Mesendoderm (in vitro differentiated cells): ENCODE data around the gene MYL3.

ENCODE experiments used
- DNase-seq: peaks from one replicate; pipeline ENCODE4 v3.0.0; 2013
- H2AK5ac ChIP-seq: 2 replicates; pipeline ENCODE4 v1.6.1; 2013; ENCODE audit warnings: low read length, inconsistent platforms
- H2BK120ac ChIP-seq: 2 replicates; pipeline ENCODE4 v1.6.1; 2013; ENCODE audit warnings: low read depth, mild to moderate bottlenecking, low read length, moderate library complexity, mixed read lengths
- H2BK15ac ChIP-seq: replicated peaks from 2 replicates; pipeline ENCODE4 v1.6.1; 2013; ENCODE audit warnings: low read depth, mild to moderate bottlenecking, moderate library complexity
- H2BK5ac ChIP-seq: 2 replicates; pipeline ENCODE4 v1.6.1; 2013; ENCODE audit warnings: low read length, inconsistent platforms
- H3K18ac ChIP-seq: 2 replicates; pipeline ENCODE4 v1.6.1; 2013; ENCODE audit warnings: mild to moderate bottlenecking, low read length, mixed read lengths
- H3K23ac ChIP-seq: one replicate; pipeline ENCODE4 v1.6.1; 2013; ENCODE audit warnings: low read length
- H3K27ac ChIP-seq: 2 replicates; pipeline ENCODE4 v1.5.1; 2013; ENCODE audit warnings: low read depth, mild to moderate bottlenecking, inconsistent platforms, low read length, moderate library complexity
- H3K27me3 ChIP-seq: 2 replicates; pipeline ENCODE4 v1.6.1; 2013; ENCODE audit warnings: low read length, control low read depth, mild to moderate bottlenecking, inconsistent platforms; ENCODE audit not compliant: insufficient read depth, poor library complexity
- H3K36me3 ChIP-seq: 2 replicates; pipeline ENCODE4 v1.6.1; 2013; ENCODE audit warnings: low read length, inconsistent platforms; ENCODE audit not compliant: control insufficient read depth, insufficient read depth
- H3K4ac ChIP-seq: one replicate; pipeline ENCODE4 v1.6.1; 2013; ENCODE audit warnings: low read depth, mild to moderate bottlenecking, low read length, moderate library complexity
- H3K4me1 ChIP-seq: 2 replicates; pipeline ENCODE4 v1.6.1; 2013; ENCODE audit warnings: low read depth, low read length, inconsistent platforms; ENCODE audit not compliant: control insufficient read depth
- H3K4me2 ChIP-seq: 2 replicates; pipeline ENCODE4 v1.6.1; 2013; ENCODE audit warnings: low read length
- H3K4me3 ChIP-seq: 2 replicates; pipeline ENCODE4 v1.5.1; 2013; ENCODE audit warnings: mild to moderate bottlenecking, low read length
- H3K56ac ChIP-seq: one replicate; pipeline ENCODE4 v1.6.1; 2013; ENCODE audit warnings: low read length
- H3K79me1 ChIP-seq: 2 replicates; pipeline ENCODE4 v1.6.1; 2013; ENCODE audit warnings: low read length, inconsistent platforms
- H3K79me2 ChIP-seq: 2 replicates; pipeline ENCODE4 v1.6.1; 2013; ENCODE audit warnings: mild to moderate bottlenecking, low read length; ENCODE audit not compliant: control insufficient read depth, insufficient read depth
- H3K9ac ChIP-seq: 2 replicates; pipeline ENCODE4 v1.6.1; 2013; ENCODE audit warnings: low read length, inconsistent platforms
- H4K5ac ChIP-seq: one replicate; pipeline ENCODE4 v1.6.1; 2013; ENCODE audit warnings: low read length
- H4K8ac ChIP-seq: one replicate; pipeline ENCODE4 v1.6.1; 2013; ENCODE audit warnings: low read depth, mild to moderate bottlenecking, control low read depth, low read length, moderate library complexity
- WGBS: extraction: QIAGEN DNeasy Blood & Tissue Kit; methylation state at CpG from one replicate; pipeline ENCODE4 v1.1.7; 2013; ENCODE audit warnings: low lambda C conversion rate, missing lambda C conversion rate; ENCODE audit not compliant: insufficient coverage; ENCODE audit errors: extremely low coverage; 5-methylcytosine and 5-hydroxymethylcytosine counted together

MYL3 gene

GRCh38 chr3:46881596-46882376 is 18.5 kb upstream of the MYL3 start:
- H2AK5ac ChIP-seq = no peak overlapping the region
- no peaks in the 10 kb centered on the region for H3K79me2 ChIP-seq
- peak overlapping the region; percentile 25 for H3K23ac ChIP-seq
- H3K27me3 ChIP-seq = peaks cover 3% of the 10 kb centered on the region
- H3K9ac ChIP-seq = peak overlapping the region; percentile 79
- no peaks in the 10 kb centered on the region for H3K79me1 ChIP-seq
- WGBS = no CpG with 5 or more reads among the region's 83 CpGs
- H2BK15ac ChIP-seq = no peak overlapping the region
- peak overlapping the region; percentile 65 for H3K4me2 ChIP-seq
- no peak overlapping the region for H2BK5ac ChIP-seq
- H3K4ac ChIP-seq = peak overlapping the region; percentile 83
- peak overlapping the region; percentile 50 for H2BK120ac ChIP-seq
- peaks cover 12% of the 10 kb centered on the region for H3K4me1 ChIP-seq
- H4K5ac ChIP-seq = no peak overlapping the region
- peak overlapping the region; percentile 89 for H3K18ac ChIP-seq
- H3K4me3 ChIP-seq = peak overlapping the region; percentile 27
- peak overlapping the region; percentile 86 for H3K56ac ChIP-seq
- peak overlapping the region; percentile 82 for H3K27ac ChIP-seq
- peak overlapping the region; percentile 60 for H4K8ac ChIP-seq
- no peaks in the 10 kb centered on the region for H3K36me3 ChIP-seq
- DNase-seq = peak; percentile 72

- Histone ChIP-seq H2BK15ac (no peak overlapping the region), H3K27me3 (peaks cover 3% of the 10 kb centered on the region), H3K27ac (no peak overlapping the region), H3K79me2 (no peaks in the 10 kb centered on the region), H2AK5ac (no peak overlapping the region), H3K4me2 (peak overlapping the region; percentile 65), H3K36me3 (no peaks in the 10 kb centered on the region), H3K56ac (peak overlapping the region; percentile 83), H3K23ac (no peak overlapping the region), H3K18ac (peak overlapping the region; percentile 89), H4K5ac (no peak overlapping the region), H2BK120ac (no peak overlapping the region), H3K79me1 (no peaks in the 10 kb centered on the region), H2BK5ac (no peak overlapping the region), H4K8ac (no peak overlapping the region), H3K4ac (peak overlapping the region; percentile 83), H3K9ac (peak overlapping the region; percentile 71), H3K4me1 (peaks cover 12% of the 10 kb centered on the region), H3K4me3 (peak overlapping the region; percentile 27)
- no peak for DNase-seq
- WGBS = no CpG with 5 or more reads among the region's 29 CpGs
These were observed 17.8 kb upstream of the MYL3 start for GRCh38 chr3:46880884-46881595.

GRCh38 chr3:46878781-46879436 is 15.7 kb upstream of the MYL3 start:
- Histone ChIP-seq H2AK5ac (no peak overlapping the region), H3K18ac (no peak overlapping the region), H4K5ac (no peak overlapping the region), H4K8ac (no peak overlapping the region), H3K4ac (no peak overlapping the region), H2BK15ac (no peak overlapping the region), H3K23ac (no peak overlapping the region), H3K79me1 (no peaks in the 10 kb centered on the region), H3K36me3 (no peaks in the 10 kb centered on the region), H3K27ac (no peak overlapping the region), H3K56ac (peak overlapping the region; percentile 45), H2BK5ac (no peak overlapping the region), H3K9ac (no peak overlapping the region), H3K79me2 (no peaks in the 10 kb centered on the region), H3K4me2 (no peak overlapping the region), H3K4me3 (no peak overlapping the region), H2BK120ac (no peak overlapping the region), H3K4me1 (peaks cover 9% of the 10 kb centered on the region), H3K27me3 (peaks cover 3% of the 10 kb centered on the region)
- no CpG with 5 or more reads among the region's 2 CpGs for WGBS
- peak; percentile 75 for DNase-seq

DNA sequence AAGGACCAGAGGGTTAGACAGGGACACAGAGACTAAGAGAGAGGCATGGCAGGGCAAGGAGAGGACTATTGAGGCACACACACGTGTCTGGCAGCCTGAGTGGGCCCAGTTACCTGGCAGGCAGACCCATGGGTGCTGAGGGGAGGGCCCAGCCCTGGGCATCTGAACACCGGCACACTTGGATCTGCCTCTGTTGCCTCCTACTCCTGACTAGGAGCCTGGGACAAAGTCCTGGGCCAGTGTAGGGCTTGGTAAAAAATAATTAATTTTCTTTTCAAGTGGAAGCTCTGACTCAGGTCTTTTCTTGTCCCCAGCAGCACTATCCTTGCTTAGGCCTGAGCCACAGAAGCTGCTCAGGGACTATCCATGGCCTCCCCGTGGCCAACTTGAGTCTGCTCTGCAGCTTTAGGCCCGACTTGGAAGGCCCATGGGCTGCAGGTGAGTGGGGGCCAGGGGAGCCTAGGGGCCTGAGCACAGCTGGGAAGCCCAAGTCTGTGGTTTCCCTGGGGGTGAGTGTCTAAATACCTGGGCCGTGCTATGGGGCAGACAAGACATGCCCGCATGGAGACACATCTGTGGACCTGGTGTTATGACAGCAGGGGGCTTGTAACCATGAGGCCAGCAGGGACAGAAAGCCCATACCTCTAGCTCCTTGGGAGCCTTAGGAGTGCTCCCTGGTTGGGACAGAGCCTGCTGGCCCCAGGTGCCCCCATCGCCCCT is 14.3 kb upstream of the MYL3 start, which contains the start of gene PTH1R:
Gene PTH1R (plus strand): TSS at position 316 of the 720 bp plus-strand sequence. CDS start 5,839 bp downstream, outside the sequence.
- no peak within 1 kb of the TSS for H3K23ac ChIP-seq
- no peak within 1 kb of the TSS for H3K4me2 ChIP-seq
- no CpG with 5 or more reads among the region's 7 CpGs for WGBS
- no peak within 1 kb of the TSS for H2BK5ac ChIP-seq
- H3K4me1 ChIP-seq = peaks cover 9% of the 10 kb centered on the region
- H4K8ac ChIP-seq = no peak within 1 kb of the TSS
- peak within 1 kb of the TSS; percentile 27 for H3K56ac ChIP-seq
- no peak within 1 kb of the TSS for H2BK15ac ChIP-seq
- H2BK120ac ChIP-seq = no peak within 1 kb of the TSS
- no peaks in the 10 kb centered on the region for H3K36me3 ChIP-seq
- H3K4ac ChIP-seq = no peak within 1 kb of the TSS
- H3K27ac ChIP-seq = no peak within 1 kb of the TSS
- no peak within 1 kb of the TSS for H2AK5ac ChIP-seq
- H3K27me3 ChIP-seq = peaks cover 3% of the 10 kb centered on the region
- DNase-seq = no peak
- H3K18ac ChIP-seq = no peak within 1 kb of the TSS
- no peak within 1 kb of the TSS for H4K5ac ChIP-seq
- peak within 1 kb of the TSS; percentile 17 for H3K9ac ChIP-seq
- H3K4me3 ChIP-seq = no peak within 1 kb of the TSS
- no peaks in the 10 kb centered on the region for H3K79me2 ChIP-seq
- no peaks in the 10 kb centered on the region for H3K79me1 ChIP-seq
